GM19099 (cell line): Measurements from ENCODE around the gene RBFA.

ENCODE experiments used
- POLR2A ChIP-seq: IDR thresholded peaks from 3 replicates; pipeline ENCODE4 v1.6.1; 2011; ENCODE audit warnings: low read depth; ENCODE audit not compliant: insufficient read length; ENCODE audit errors: extremely low read depth

Gene RBFA

DNA sequence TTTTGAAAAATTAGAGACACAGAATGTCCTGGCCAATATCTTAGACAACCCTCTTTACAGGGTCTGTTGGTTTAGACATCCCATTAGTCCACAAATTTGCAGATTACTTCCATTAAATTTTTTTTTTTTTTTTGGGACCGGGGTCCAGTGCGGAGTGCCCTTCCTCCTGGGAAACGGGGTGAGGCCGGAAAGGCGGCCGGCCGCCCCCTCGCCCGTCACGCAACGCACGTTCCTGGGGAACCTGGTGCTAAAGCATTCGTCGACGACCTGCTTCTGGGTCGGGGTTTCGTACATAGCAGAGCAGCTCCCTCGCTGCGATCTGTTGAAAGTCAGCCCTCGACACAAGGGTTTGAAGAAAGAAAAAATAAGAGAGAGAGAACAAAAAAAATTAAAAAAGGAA, 21.5 kb upstream of the RBFA start:
- no peak for TF ChIP-seq POLR2A

- TF ChIP-seq POLR2A, result no peak
These were observed 11.6 kb upstream of the RBFA start for GRCh38 chr18:80022613-80023012.

- TF ChIP-seq POLR2A, result no peak
These were observed 11.1 kb upstream of the RBFA start for GRCh38 chr18:80023173-80023572.

DNA sequence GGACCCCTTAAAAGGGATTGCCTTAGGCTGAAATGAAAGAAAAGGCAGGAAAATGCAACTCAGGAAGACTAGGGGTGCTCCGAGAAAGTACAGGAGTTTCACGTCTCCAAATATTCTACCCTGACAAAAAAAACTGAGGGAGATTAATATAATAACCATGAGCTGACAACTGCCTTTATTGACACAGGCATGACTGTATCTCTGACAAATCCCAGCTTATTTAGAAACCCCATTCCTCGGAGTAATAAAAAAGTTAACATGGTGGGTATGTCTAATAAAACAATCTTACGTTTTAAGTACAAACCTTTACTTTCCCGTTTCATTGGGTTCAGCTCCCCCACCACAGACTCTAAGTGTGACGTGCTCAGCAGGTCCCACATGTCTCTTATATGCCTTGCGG, 7.9 kb upstream of the RBFA start:
- no peak for TF ChIP-seq POLR2A

DNA sequence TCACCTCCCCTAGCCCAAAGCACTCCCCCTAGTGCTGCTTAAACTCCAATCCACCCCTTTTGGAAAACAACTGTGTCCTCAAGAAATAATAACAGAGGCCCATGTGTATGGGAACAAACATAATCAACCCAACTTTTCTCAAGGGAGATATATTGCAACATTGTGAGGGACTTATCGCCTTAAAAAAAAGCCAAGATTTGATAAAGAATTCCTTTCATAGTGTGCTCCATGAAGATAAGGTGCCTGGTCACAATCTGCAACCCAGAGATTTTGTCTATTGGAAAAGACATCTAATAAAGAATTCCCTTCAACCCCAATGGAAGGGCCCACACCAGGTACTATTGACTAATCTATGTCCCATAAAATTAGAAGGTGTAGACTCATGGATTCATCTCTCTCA, 4.5 kb upstream of the RBFA start:
- TF ChIP-seq POLR2A, result no peak

DNA sequence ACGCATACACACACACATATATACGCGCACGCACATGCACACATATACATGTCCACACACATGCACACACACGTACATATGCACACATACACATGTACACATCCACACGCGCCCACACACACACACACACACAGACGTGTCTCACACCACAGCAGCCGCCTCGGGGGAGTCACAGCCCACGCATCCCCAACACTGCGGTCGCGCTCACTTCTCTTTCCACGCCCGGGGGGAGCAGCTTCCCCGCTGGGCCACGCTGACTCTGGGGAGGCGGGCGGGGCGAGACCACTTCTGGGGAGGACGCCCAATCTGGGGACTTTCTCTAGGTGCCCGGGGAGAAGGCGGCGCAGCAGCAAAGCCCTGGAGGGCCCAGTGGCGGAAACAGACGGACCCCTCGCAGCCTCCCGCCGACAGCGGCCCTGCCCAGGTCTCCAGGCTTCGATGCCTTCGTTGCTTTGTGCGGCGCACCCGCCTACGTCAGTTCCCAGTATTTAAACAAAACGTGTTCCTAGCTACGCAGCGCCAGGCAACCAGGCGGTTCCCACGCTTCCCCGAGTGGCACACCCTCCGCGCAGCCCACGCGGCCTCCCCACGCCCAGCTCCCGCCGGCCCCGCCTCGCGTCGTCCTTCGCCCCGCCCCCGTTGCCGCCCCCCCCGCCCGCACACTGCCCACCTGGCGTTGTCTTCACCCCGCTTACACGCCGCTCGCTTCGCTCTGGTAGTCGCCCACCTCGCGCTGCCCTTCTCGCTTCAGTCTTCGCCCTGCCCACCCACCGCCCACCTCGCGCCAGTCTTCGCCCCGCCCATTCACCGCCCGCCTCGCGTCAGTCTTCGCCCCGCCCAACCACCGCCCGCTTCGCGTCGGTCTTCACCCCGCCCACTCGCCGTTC, 810 bp upstream of the RBFA start:
- peak; percentile 50 for TF ChIP-seq POLR2A

- TF ChIP-seq POLR2A, result no peak
These were observed 695 bp downstream of the RBFA start for GRCh38 chr18:80034852-80035406.

DNA sequence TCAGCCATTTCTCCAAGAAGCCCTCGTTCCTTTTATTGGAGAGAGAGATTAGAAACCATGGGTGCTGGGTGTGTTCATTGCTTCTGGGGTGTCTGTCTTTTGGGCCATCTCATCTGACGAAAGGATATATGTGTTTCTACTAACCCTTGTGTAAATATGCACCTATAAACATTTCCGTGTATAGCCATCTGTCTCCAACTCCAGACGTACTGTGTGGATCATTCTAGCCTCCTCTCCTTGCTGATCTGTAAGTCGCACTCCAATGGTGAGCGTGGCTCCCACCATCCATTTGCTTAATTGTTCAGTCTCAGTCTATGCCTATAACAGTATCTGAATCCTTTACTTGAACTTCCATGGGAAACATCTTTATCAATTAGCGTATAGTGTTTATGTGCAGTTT, 1.8 kb downstream of the RBFA start:
- no peak for TF ChIP-seq POLR2A

- no peak for TF ChIP-seq POLR2A
These were observed 3.1 kb downstream of the RBFA start for GRCh38 chr18:80037300-80037699.

GRCh38 chr18:80037869-80038630, 3.8 kb downstream of the RBFA start:
- TF ChIP-seq POLR2A, result no peak

DNA sequence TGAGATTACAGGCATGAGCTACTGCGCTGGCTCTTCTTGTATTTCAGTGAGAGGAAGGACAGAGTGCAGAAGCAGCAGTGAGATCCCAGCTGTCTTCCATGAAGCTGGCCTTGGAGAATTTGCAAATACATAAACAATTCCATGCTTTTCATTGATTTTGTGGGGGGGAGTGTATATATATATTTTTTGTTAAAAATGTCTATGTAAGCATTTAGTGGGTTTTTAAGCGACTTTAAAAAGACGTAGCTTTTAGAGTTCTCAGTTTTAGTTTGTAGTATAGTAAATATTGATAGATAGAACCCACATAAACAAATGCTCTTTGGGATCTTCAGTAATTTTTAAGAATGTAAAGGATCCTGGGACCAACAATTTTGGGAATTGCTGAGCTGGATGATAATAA, 6.3 kb downstream of the RBFA start:
- no peak for TF ChIP-seq POLR2A

DNA sequence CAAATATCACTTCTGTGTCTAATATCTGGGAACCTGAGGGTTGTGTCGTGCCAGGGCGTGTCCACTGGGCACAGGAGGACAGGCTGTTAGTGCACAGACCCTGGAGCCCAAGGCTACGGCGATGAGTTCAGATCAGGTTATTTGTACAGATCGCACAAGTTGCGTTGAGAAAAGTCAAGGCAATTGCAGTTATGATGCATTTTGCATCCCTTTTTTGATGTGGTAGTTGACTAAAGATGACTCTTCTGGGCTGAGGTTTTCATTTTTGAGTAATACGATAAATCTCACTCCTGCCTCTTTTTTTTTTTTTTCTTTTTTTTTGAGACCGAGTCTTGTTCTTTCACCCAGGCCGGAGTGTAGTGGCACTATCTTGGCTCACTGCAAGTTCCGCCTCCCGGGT, 7.2 kb downstream of the RBFA start:
- no peak for TF ChIP-seq POLR2A

GRCh38 chr18:80042785-80043184, 8.6 kb downstream of the RBFA start:
- TF ChIP-seq POLR2A, result no peak

DNA sequence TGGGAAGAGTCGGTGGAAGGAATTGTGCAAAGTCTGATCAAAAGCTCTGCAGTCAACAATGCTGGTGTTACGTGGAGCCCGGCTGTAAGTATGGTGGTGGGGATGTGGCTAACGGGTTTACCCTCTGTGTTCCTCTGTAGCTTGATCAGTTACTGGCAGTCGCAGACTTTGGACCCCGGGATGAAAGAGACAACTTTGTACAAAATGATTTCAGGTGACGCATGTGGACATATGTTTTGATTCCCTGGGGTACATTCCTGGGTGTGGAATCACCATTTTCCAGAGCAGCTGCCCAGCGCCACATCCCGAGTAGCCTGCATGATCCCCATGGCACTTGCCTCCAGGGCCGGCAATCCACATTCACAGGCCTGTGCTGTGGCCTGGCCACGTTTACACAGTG, 9.8 kb downstream of the RBFA start:
- no peak for TF ChIP-seq POLR2A

- TF ChIP-seq POLR2A, result no peak
These were observed 11.8 kb downstream of the RBFA start for GRCh38 chr18:80046011-80046410.

GRCh38 chr18:80046431-80046830, 12.2 kb downstream of the RBFA start:
- no peak for TF ChIP-seq POLR2A
